ENCODE data around the gene NOD1. TPM values are rescaled to one million over a fixed set of nuclear protein-coding genes. Genes with fewer than 3 reads are reported as not detected.

NOD1 gene
- total and polyA plus RNA-seq, 2 of the 8 experiments (the other 6 are each of a cell fraction or from before 2014, with no cell fraction given): 3.8 to 6.5 TPM

DNA sequence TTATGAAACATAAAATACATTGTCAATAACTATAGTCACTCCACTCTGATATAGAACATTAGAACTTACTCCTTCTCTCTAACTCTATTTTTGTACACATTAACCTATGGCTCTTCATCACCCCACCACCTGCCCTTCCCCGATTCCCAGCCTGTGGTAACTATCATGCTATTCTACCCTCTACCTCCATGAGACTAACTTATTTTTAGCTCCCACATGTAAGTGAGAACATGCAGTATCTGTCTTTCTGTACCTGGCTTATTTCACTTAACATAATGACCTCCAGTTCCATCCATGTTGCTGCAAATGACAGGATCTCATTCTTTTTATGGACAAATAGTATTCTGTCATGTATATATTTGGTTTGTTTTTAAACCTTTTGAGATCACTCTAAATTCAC, 8.8 kb upstream of the NOD1 start (continued):
- TF ChIP-seq, protein P1, sequence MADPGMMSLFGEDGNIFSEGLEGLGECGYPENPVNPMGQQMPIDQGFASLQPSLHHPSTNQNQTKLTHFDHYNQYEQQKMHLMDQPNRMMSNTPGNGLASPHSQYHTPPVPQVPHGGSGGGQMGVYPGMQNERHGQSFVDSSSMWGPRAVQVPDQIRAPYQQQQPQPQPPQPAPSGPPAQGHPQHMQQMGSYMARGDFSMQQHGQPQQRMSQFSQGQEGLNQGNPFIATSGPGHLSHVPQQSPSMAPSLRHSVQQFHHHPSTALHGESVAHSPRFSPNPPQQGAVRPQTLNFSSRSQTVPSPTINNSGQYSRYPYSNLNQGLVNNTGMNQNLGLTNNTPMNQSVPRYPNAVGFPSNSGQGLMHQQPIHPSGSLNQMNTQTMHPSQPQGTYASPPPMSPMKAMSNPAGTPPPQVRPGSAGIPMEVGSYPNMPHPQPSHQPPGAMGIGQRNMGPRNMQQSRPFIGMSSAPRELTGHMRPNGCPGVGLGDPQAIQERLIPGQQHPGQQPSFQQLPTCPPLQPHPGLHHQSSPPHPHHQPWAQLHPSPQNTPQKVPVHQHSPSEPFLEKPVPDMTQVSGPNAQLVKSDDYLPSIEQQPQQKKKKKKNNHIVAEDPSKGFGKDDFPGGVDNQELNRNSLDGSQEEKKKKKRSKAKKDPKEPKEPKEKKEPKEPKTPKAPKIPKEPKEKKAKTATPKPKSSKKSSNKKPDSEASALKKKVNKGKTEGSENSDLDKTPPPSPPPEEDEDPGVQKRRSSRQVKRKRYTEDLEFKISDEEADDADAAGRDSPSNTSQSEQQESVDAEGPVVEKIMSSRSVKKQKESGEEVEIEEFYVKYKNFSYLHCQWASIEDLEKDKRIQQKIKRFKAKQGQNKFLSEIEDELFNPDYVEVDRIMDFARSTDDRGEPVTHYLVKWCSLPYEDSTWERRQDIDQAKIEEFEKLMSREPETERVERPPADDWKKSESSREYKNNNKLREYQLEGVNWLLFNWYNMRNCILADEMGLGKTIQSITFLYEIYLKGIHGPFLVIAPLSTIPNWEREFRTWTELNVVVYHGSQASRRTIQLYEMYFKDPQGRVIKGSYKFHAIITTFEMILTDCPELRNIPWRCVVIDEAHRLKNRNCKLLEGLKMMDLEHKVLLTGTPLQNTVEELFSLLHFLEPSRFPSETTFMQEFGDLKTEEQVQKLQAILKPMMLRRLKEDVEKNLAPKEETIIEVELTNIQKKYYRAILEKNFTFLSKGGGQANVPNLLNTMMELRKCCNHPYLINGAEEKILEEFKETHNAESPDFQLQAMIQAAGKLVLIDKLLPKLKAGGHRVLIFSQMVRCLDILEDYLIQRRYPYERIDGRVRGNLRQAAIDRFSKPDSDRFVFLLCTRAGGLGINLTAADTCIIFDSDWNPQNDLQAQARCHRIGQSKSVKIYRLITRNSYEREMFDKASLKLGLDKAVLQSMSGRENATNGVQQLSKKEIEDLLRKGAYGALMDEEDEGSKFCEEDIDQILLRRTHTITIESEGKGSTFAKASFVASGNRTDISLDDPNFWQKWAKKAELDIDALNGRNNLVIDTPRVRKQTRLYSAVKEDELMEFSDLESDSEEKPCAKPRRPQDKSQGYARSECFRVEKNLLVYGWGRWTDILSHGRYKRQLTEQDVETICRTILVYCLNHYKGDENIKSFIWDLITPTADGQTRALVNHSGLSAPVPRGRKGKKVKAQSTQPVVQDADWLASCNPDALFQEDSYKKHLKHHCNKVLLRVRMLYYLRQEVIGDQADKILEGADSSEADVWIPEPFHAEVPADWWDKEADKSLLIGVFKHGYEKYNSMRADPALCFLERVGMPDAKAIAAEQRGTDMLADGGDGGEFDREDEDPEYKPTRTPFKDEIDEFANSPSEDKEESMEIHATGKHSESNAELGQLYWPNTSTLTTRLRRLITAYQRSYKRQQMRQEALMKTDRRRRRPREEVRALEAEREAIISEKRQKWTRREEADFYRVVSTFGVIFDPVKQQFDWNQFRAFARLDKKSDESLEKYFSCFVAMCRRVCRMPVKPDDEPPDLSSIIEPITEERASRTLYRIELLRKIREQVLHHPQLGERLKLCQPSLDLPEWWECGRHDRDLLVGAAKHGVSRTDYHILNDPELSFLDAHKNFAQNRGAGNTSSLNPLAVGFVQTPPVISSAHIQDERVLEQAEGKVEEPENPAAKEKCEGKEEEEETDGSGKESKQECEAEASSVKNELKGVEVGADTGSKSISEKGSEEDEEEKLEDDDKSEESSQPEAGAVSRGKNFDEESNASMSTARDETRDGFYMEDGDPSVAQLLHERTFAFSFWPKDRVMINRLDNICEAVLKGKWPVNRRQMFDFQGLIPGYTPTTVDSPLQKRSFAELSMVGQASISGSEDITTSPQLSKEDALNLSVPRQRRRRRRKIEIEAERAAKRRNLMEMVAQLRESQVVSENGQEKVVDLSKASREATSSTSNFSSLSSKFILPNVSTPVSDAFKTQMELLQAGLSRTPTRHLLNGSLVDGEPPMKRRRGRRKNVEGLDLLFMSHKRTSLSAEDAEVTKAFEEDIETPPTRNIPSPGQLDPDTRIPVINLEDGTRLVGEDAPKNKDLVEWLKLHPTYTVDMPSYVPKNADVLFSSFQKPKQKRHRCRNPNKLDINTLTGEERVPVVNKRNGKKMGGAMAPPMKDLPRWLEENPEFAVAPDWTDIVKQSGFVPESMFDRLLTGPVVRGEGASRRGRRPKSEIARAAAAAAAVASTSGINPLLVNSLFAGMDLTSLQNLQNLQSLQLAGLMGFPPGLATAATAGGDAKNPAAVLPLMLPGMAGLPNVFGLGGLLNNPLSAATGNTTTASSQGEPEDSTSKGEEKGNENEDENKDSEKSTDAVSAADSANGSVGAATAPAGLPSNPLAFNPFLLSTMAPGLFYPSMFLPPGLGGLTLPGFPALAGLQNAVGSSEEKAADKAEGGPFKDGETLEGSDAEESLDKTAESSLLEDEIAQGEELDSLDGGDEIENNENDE (IDR thresholded peaks at IDR 0.05; ENCODE audit: insufficient replicate concordance, low read length): no peak
- no peak for TF ChIP-seq ASH2L (IDR thresholded peaks at IDR 0.05; ENCODE audit: low read length)
- TF ChIP-seq, protein P2, sequence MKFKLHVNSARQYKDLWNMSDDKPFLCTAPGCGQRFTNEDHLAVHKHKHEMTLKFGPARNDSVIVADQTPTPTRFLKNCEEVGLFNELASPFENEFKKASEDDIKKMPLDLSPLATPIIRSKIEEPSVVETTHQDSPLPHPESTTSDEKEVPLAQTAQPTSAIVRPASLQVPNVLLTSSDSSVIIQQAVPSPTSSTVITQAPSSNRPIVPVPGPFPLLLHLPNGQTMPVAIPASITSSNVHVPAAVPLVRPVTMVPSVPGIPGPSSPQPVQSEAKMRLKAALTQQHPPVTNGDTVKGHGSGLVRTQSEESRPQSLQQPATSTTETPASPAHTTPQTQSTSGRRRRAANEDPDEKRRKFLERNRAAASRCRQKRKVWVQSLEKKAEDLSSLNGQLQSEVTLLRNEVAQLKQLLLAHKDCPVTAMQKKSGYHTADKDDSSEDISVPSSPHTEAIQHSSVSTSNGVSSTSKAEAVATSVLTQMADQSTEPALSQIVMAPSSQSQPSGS (IDR thresholded peaks at IDR 0.05; ENCODE audit: low read length): no peak
- TF ChIP-seq BCL11A (IDR thresholded peaks at IDR 0.05; ENCODE audit: low read depth in 2 of 2, low read length in 2 of 2): no peak
- TF ChIP-seq EP300 (IDR thresholded peaks at IDR 0.05; ENCODE audit: borderline replicate concordance in 1 of 2, low read depth in 2 of 2, low read length in 2 of 2): no peak
- TF ChIP-seq, protein P3, sequence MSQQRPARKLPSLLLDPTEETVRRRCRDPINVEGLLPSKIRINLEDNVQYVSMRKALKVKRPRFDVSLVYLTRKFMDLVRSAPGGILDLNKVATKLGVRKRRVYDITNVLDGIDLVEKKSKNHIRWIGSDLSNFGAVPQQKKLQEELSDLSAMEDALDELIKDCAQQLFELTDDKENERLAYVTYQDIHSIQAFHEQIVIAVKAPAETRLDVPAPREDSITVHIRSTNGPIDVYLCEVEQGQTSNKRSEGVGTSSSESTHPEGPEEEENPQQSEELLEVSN (IDR thresholded peaks at IDR 0.05): no peak
- TF ChIP-seq SIX5 (IDR thresholded peaks at IDR 0.05; ENCODE audit: low read depth, low read length): no peak
- TF ChIP-seq SUZ12 (IDR thresholded peaks at IDR 0.05; ENCODE audit: low read length): no peak
- no peak for TF ChIP-seq PHF8 (conservative IDR thresholded peaks at IDR 0.05; ENCODE audit: low read depth, low read length)

All from H1 (cell line).